IPS-18a (cell line): Measurements from ENCODE around the gene KCNH2.

Source experiments
- H3K27ac ChIP-seq: one replicate; pipeline ENCODE4 v1.5.1; 2013; ENCODE audit warnings: low read length
- H3K27me3 ChIP-seq: one replicate; pipeline ENCODE4 v1.6.1; 2013; ENCODE audit warnings: mild to moderate bottlenecking, low read length; ENCODE audit not compliant: control insufficient read depth, insufficient read depth
- H3K36me3 ChIP-seq: one replicate; pipeline ENCODE4 v1.6.1; 2013; ENCODE audit warnings: low read depth, low read length; ENCODE audit not compliant: control insufficient read depth
- H3K4me1 ChIP-seq: one replicate; pipeline ENCODE4 v1.6.1; 2013; ENCODE audit warnings: low read depth, low read length; ENCODE audit not compliant: control insufficient read depth
- H3K4me3 ChIP-seq: one replicate; pipeline ENCODE4 v1.5.1; 2013; ENCODE audit warnings: low read length
- H3K9ac ChIP-seq: one replicate; pipeline ENCODE4 v1.6.1; 2013; ENCODE audit warnings: mild to moderate bottlenecking, low read length, moderate library complexity
- H3K9me3 ChIP-seq: one replicate; pipeline ENCODE4 v1.6.1; 2013; ENCODE audit warnings: low read depth, low read length; ENCODE audit not compliant: control insufficient read depth

Gene KCNH2

GRCh38 chr7:150992051-150992640 is 14.0 kb upstream of the KCNH2 start:
- H3K27ac ChIP-seq = no peak overlapping the region
- H3K36me3 ChIP-seq = no peaks in the 10 kb centered on the region
- H3K4me3 ChIP-seq = no peak overlapping the region
- H3K9ac ChIP-seq = no peak overlapping the region
- H3K9me3 ChIP-seq = no peaks in the 10 kb centered on the region
- no peaks in the 10 kb centered on the region for H3K27me3 ChIP-seq
- peaks cover 12% of the 10 kb centered on the region for H3K4me1 ChIP-seq

GRCh38 chr7:150990416-150991186 is 12.5 kb upstream of the KCNH2 start, which contains the start of gene NOS3:
Gene NOS3, plus strand, starts transcription at chr7:150991017. Its CDS starts 2,787 bp downstream, at chr7:150993804.
- H3K27me3 ChIP-seq = no peaks in the 10 kb centered on the region
- H3K9ac ChIP-seq = no peak within 1 kb of the TSS
- no peaks in the 10 kb centered on the region for H3K9me3 ChIP-seq
- H3K27ac ChIP-seq = no peak within 1 kb of the TSS
- H3K4me3 ChIP-seq = no peak within 1 kb of the TSS
- no peaks in the 10 kb centered on the region for H3K36me3 ChIP-seq
- H3K4me1 ChIP-seq = peaks cover 12% of the 10 kb centered on the region

- Histone ChIP-seq H3K36me3 (no peaks in the 10 kb centered on the region), H3K27ac (no peak overlapping the region), H3K27me3 (no peaks in the 10 kb centered on the region), H3K9ac (no peak overlapping the region), H3K9me3 (no peaks in the 10 kb centered on the region), H3K4me3 (no peak overlapping the region), H3K4me1 (peaks cover 12% of the 10 kb centered on the region)
Observed at GRCh38 chr7:150989456-150989855, 11.3 kb upstream of the KCNH2 start.

GRCh38 chr7:150988230-150989226 is 10.4 kb upstream of the KCNH2 start:
- Histone ChIP-seq H3K27ac (no peak overlapping the region), H3K4me3 (peak overlapping the region; percentile 58), H3K27me3 (peaks cover 1% of the 10 kb centered on the region), H3K9me3 (no peaks in the 10 kb centered on the region), H3K9ac (no peak overlapping the region), H3K36me3 (no peaks in the 10 kb centered on the region), H3K4me1 (peaks cover 12% of the 10 kb centered on the region)

GRCh38 chr7:150986556-150986955 is 8.4 kb upstream of the KCNH2 start:
- no peaks in the 10 kb centered on the region for H3K36me3 ChIP-seq
- H3K4me1 ChIP-seq = peaks cover 5% of the 10 kb centered on the region
- H3K9me3 ChIP-seq = no peaks in the 10 kb centered on the region
- no peak overlapping the region for H3K27ac ChIP-seq
- H3K4me3 ChIP-seq = no peak overlapping the region
- peaks cover 17% of the 10 kb centered on the region for H3K27me3 ChIP-seq
- no peak overlapping the region for H3K9ac ChIP-seq

- no peak overlapping the region for H3K4me3 ChIP-seq
- H3K9ac ChIP-seq = no peak overlapping the region
- H3K36me3 ChIP-seq = no peaks in the 10 kb centered on the region
- no peak overlapping the region for H3K27ac ChIP-seq
- peaks cover 22% of the 10 kb centered on the region for H3K27me3 ChIP-seq
- H3K9me3 ChIP-seq = no peaks in the 10 kb centered on the region
- peaks cover 5% of the 10 kb centered on the region for H3K4me1 ChIP-seq
Observed at GRCh38 chr7:150986099-150986512, 8.0 kb upstream of the KCNH2 start.

GRCh38 chr7:150983893-150984368 is 5.8 kb upstream of the KCNH2 start:
- Histone ChIP-seq H3K27me3 (peaks cover 38% of the 10 kb centered on the region), H3K4me3 (no peak overlapping the region), H3K36me3 (no peaks in the 10 kb centered on the region), H3K9ac (no peak overlapping the region), H3K27ac (no peak overlapping the region), H3K9me3 (no peaks in the 10 kb centered on the region), H3K4me1 (peaks cover 17% of the 10 kb centered on the region)

- H3K9me3 ChIP-seq = no peaks in the 10 kb centered on the region
- H3K4me3 ChIP-seq = no peak overlapping the region
- no peaks in the 10 kb centered on the region for H3K36me3 ChIP-seq
- H3K27me3 ChIP-seq = peaks cover 40% of the 10 kb centered on the region
- H3K9ac ChIP-seq = no peak overlapping the region
- peaks cover 15% of the 10 kb centered on the region for H3K4me1 ChIP-seq
- no peak overlapping the region for H3K27ac ChIP-seq
Observed at GRCh38 chr7:150982351-150982750, 4.2 kb upstream of the KCNH2 start.

- H3K27ac ChIP-seq = no peak overlapping the region
- H3K27me3 ChIP-seq = peaks cover 48% of the 10 kb centered on the region
- H3K36me3 ChIP-seq = no peaks in the 10 kb centered on the region
- H3K4me1 ChIP-seq = peaks cover 21% of the 10 kb centered on the region
- no peaks in the 10 kb centered on the region for H3K9me3 ChIP-seq
- H3K4me3 ChIP-seq = no peak overlapping the region
- H3K9ac ChIP-seq = no peak overlapping the region
Observed at GRCh38 chr7:150981644-150982043, 3.5 kb upstream of the KCNH2 start.

- Histone ChIP-seq H3K4me1 (peaks cover 30% of the 10 kb centered on the region), H3K36me3 (no peaks in the 10 kb centered on the region), H3K27me3 (peaks cover 57% of the 10 kb centered on the region), H3K9ac (no peak overlapping the region), H3K4me3 (peak overlapping the region; percentile 13), H3K9me3 (no peaks in the 10 kb centered on the region), H3K27ac (no peak overlapping the region)
Observed at GRCh38 chr7:150980663-150981062, 2.5 kb upstream of the KCNH2 start.

- Histone ChIP-seq H3K27ac (no peak overlapping the region), H3K9ac (peak overlapping the region; percentile 12), H3K4me1 (peaks cover 36% of the 10 kb centered on the region), H3K4me3 (peak overlapping the region; percentile 75), H3K36me3 (no peaks in the 10 kb centered on the region), H3K9me3 (no peaks in the 10 kb centered on the region), H3K27me3 (peaks cover 64% of the 10 kb centered on the region)
Observed at GRCh38 chr7:150979713-150980390, 1.7 kb upstream of the KCNH2 start.
